NCI-H460 (cell line): Measurements from ENCODE around the gene CD83. TPM values are rescaled to one million over a fixed set of nuclear protein-coding genes. Genes with fewer than 3 reads are reported as not detected.

ENCODE experiments used
- DNase-seq: peaks from one replicate; pipeline ENCODE4 v3.0.0-alpha.2; 2016; ENCODE audit warnings: low read depth; ENCODE audit errors: extremely low read depth
- total RNA-seq: library from RNA; depleted of rRNA; stranded (reverse); fragments of >200 nt; shearing (Covaris generic); gene quantifications from 2 replicates; pipeline ENCODE4 v1.2.3, GENCODE V29; 2014

CD83 gene
- total RNA-seq, 1 experiment from 2014 or later: 2.7 TPM

- no peak for DNase-seq
Observed at GRCh38 chr6:14123386-14124111, 6.0 kb downstream of the CD83 start.

GRCh38 chr6:14125346-14125745, 7.8 kb downstream of the CD83 start:
- DNase-seq: no peak

GRCh38 chr6:14126191-14126590, 8.6 kb downstream of the CD83 start:
- no peak for DNase-seq

GRCh38 chr6:14127611-14128010, 10.0 kb downstream of the CD83 start:
- no peak for DNase-seq

GRCh38 chr6:14128012-14128411, 10.4 kb downstream of the CD83 start:
- DNase-seq: no peak

- DNase-seq: no peak
Observed at GRCh38 chr6:14128746-14129145, 11.2 kb downstream of the CD83 start.

- DNase-seq: peak; percentile 46
Observed at GRCh38 chr6:14129575-14129974, 12.0 kb downstream of the CD83 start.

GRCh38 chr6:14130435-14131075, 13.0 kb downstream of the CD83 start:
- no peak for DNase-seq

- no peak for DNase-seq
Observed at GRCh38 chr6:14131579-14131978, 14.0 kb downstream of the CD83 start.

GRCh38 chr6:14132244-14132920, 14.8 kb downstream of the CD83 start:
- no peak for DNase-seq

GRCh38 chr6:14132921-14133275, 15.3 kb downstream of the CD83 start:
- no peak for DNase-seq

GRCh38 chr6:14134211-14134910, 16.8 kb downstream of the CD83 start:
- DNase-seq: no peak

GRCh38 chr6:14135893-14136539, 18.4 kb downstream of the CD83 start:
- DNase-seq: no peak

- DNase-seq: no peak
Observed at GRCh38 chr6:14138701-14139215, 21.2 kb downstream of the CD83 start.

GRCh38 chr6:14141351-14142062, 23.9 kb downstream of the CD83 start:
- no peak for DNase-seq

- no peak for DNase-seq
Observed at GRCh38 chr6:14142063-14142450, 24.5 kb downstream of the CD83 start.

- no peak for DNase-seq
Observed at GRCh38 chr6:14142511-14143223, 25.1 kb downstream of the CD83 start.

GRCh38 chr6:14143305-14143704, 25.7 kb downstream of the CD83 start:
- DNase-seq: no peak

GRCh38 chr6:14144678-14145113, 27.1 kb downstream of the CD83 start:
- peak; percentile 62 for DNase-seq
